ENCODE results near the gene RNF157. TPM values are rescaled to one million over a fixed set of nuclear protein-coding genes. Genes with fewer than 3 reads are reported as not detected.

The RNF157 gene
- polyA plus RNA-seq, 1 experiment = 0.50 TPM

DNA sequence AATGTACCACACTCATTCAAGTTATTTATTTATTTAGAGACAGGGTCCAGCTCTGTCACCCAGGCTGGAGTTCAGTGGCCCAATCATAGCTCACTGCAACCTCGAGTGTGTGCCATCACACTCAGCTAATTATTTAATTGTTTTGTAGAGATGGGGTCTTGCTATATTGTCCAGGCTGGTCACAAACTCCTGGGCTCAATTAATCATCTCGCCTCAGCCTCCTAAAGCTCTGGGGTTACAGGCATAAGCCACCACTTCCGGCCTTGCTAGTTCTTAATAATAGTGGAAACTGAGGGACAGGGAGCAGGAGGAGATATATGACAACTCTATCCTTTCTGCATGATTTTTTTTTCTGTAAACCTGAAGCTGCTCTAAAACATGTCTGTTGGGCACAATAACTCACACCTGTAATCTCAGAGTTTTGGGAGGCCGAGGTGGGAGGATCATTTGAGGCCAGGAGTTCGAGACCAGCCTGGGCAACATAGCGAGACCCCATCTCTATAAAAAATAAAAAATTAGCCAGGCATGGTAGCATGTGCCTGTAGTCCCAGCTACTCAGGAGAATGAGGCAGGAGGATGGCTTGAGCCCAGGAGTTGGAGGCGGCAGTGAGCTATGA is 125.0 kb downstream of the RNF157 start:
- POLR2A ChIA-PET = no interaction called here
- Histone ChIP-seq H3K4me3 (ENCODE audit: low read depth, low read length) (no peak overlapping the region), H3K27me3 (ENCODE audit: control insufficient read depth, insufficient read depth, low read length) (no peaks in the 10 kb centered on the region), H3K36me3 (ENCODE audit: control insufficient read depth, insufficient read depth, low read length) (no peaks in the 10 kb centered on the region)
- no peak for DNase-seq (ENCODE audit: low read depth)
- CTCF ChIA-PET = interaction anchor here (0.8 to 13.3 kb wide), 3 partner anchors 11 to 283 kb away, joined by 3 to 247 read pairs (median 7); no protein-coding TSS in a partner anchor
- TF ChIP-seq, protein P1, sequence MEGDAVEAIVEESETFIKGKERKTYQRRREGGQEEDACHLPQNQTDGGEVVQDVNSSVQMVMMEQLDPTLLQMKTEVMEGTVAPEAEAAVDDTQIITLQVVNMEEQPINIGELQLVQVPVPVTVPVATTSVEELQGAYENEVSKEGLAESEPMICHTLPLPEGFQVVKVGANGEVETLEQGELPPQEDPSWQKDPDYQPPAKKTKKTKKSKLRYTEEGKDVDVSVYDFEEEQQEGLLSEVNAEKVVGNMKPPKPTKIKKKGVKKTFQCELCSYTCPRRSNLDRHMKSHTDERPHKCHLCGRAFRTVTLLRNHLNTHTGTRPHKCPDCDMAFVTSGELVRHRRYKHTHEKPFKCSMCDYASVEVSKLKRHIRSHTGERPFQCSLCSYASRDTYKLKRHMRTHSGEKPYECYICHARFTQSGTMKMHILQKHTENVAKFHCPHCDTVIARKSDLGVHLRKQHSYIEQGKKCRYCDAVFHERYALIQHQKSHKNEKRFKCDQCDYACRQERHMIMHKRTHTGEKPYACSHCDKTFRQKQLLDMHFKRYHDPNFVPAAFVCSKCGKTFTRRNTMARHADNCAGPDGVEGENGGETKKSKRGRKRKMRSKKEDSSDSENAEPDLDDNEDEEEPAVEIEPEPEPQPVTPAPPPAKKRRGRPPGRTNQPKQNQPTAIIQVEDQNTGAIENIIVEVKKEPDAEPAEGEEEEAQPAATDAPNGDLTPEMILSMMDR (IDR thresholded peaks at IDR 0.05; ENCODE audit: insufficient read depth, low read depth, low read length) = no peak

DNA sequence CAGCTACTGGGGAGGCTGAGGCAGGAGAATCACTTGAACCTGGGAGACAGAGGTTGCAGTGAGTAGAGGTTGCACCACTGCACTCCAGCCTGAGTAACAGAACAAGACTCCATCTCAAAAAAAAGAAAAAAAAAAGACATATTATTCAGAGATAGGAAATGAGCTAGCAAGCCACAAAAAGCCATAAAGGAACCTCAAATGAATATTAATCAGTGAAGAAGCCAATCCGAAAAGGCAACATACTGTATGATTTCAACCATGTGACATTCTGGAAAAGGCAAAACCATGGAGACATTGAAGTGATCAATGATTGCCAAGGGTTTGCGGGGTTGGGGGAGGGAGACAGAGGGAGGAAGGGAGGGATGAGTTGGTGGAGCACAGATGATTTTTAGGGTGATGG is 128.3 kb downstream of the RNF157 start:
- Histone ChIP-seq H3K36me3 (ENCODE audit: control insufficient read depth, insufficient read depth, low read length) (no peaks in the 10 kb centered on the region), H3K4me3 (ENCODE audit: low read depth, low read length) (no peak overlapping the region), H3K27me3 (ENCODE audit: control insufficient read depth, insufficient read depth, low read length) (no peaks in the 10 kb centered on the region)
- POLR2A ChIA-PET = no interaction called here
- no peak for DNase-seq (ENCODE audit: low read depth)
- CTCF ChIA-PET = interaction anchor here (0.6 to 2.1 kb wide), 4 partner anchors 9 to 167 kb away, joined by 3 to 11 read pairs (median 4); no protein-coding TSS in a partner anchor
- TF ChIP-seq, protein P1 (IDR thresholded peaks at IDR 0.05; ENCODE audit: insufficient read depth, low read depth, low read length) = no peak

DNA sequence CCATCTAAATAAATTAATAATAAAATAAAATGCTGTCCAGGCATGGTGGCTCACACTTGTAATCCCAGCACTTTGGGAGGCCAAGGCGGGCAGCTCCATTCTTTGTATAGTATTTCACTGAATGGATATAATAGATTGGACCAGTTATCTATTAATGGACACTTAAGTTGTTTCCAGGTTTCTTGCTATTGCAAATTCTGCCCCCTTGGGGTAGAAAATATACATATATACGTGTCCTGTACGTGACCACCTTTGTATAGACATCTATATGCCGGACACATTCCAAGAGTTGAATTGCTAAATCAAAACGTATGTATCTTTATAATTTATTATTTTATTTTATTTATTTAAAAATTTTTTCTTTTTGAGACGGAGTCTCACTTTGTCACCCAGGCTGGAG is 132.8 kb downstream of the RNF157 start:
- no peak overlapping the region for H3K4me3 ChIP-seq (ENCODE audit: low read depth, low read length)
- TF ChIP-seq, protein P1 (IDR thresholded peaks at IDR 0.05; ENCODE audit: insufficient read depth, low read depth, low read length) = 0 out of 2 replicates have a peak, but pooled peaks have one; percentile 5
- ChIA-PET POLR2A (no interaction called here), CTCF (interaction anchor here (1.3 to 1.6 kb wide), 2 partner anchors 12 to 172 kb away, joined by 3 to 7 read pairs; no protein-coding TSS in a partner anchor)
- DNase-seq (ENCODE audit: low read depth) = no peak
- no peaks in the 10 kb centered on the region for H3K36me3 ChIP-seq (ENCODE audit: control insufficient read depth, insufficient read depth, low read length)
- H3K27me3 ChIP-seq (ENCODE audit: control insufficient read depth, insufficient read depth, low read length) = no peaks in the 10 kb centered on the region

DNA sequence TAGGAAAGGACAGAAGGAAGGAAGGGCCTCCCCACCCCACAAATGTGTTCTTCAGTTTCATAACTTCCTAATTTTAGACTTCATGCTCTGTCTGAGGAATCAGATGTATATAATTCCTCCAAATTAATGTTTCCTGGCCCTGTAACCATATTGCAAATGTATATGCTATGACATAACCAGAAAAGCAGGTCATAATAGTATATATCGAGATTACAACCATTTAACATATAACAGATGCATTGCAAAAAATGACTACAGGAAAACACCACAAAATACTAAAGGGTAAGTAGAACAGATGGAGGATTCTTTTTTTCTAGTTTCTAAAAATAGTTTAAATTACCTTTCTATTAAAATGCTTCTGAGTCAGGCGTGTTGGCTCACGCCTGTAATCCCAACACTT is 133.6 kb downstream of the RNF157 start:
- ChIA-PET CTCF (interaction anchor here (1.5 to 1.6 kb wide), 2 partner anchors 92 to 173 kb away, joined by 3 to 10 read pairs; no protein-coding TSS in a partner anchor), POLR2A (no interaction called here)
- Histone ChIP-seq H3K4me3 (ENCODE audit: low read depth, low read length) (no peak overlapping the region), H3K27me3 (ENCODE audit: control insufficient read depth, insufficient read depth, low read length) (no peaks in the 10 kb centered on the region), H3K36me3 (ENCODE audit: control insufficient read depth, insufficient read depth, low read length) (peaks cover 4% of the 10 kb centered on the region)
- DNase-seq (ENCODE audit: low read depth) = no peak
- TF ChIP-seq, protein P1 (IDR thresholded peaks at IDR 0.05; ENCODE audit: insufficient read depth, low read depth, low read length) = no peak

DNA sequence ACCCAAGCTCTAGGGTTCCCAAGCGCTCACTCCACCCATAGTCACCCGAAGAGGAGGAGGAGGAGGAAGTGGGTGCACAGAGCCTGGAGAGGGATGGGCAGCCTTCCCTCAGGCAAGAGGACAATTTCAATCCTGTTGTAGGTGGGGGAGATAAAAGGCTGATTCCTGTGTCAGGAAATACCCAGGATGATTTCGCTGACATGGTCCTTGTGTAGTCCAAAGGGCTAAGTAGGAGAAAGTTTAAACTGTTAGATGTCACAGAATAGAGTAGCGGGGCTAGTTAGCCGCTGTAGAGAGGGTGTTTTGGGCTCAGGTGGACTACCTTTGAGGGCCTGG is 135.4 kb downstream of the RNF157 start:
- no peak for DNase-seq (ENCODE audit: low read depth)
- TF ChIP-seq, protein P1 (IDR thresholded peaks at IDR 0.05; ENCODE audit: insufficient read depth, low read depth, low read length) = no peak
- Histone ChIP-seq H3K36me3 (ENCODE audit: control insufficient read depth, insufficient read depth, low read length) (peaks cover 10% of the 10 kb centered on the region), H3K4me3 (ENCODE audit: low read depth, low read length) (no peak overlapping the region), H3K27me3 (ENCODE audit: control insufficient read depth, insufficient read depth, low read length) (no peaks in the 10 kb centered on the region)
- POLR2A ChIA-PET = interaction anchor here (0.7 kb wide), 1 partner anchor 53 kb away, joined by 3 read pairs; no protein-coding TSS in a partner anchor
- CTCF ChIA-PET = interaction anchor here (1.0 to 3.6 kb wide), 5 partner anchors 19 to 175 kb away, joined by 3 to 15 read pairs (median 3); no protein-coding TSS in a partner anchor
